ENCODE data around the gene MROH9.

DNA sequence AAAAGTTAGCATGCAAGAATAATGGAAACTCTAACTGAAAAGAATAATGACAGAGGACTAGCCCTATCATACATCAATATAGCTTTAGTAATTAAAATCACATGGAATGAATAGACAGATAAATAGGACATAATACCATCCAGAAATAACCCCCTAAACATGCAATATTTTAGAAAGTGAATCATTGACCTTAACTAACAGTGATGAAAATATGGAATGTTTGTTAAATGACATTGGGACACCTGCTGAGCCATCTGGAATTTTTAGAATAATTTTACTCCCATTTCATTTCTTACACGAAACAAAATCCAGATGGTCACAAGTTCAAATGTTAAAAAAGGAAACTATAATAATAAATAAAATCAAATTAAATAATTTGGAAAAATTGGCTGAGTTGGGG is 102.3 kb downstream of the MROH9 start:
- TF ChIP-seq GATA2 (IDR thresholded peaks at IDR 0.05; ENCODE audit: low read depth, low read length): no peak
- no peak for TF ChIP-seq GATA3 (IDR thresholded peaks at IDR 0.05; ENCODE audit: low read depth, low read length)

Measured in SH-SY5Y (cell line).